ENCODE data around the gene SLC22A23.

SLC22A23 gene

DNA sequence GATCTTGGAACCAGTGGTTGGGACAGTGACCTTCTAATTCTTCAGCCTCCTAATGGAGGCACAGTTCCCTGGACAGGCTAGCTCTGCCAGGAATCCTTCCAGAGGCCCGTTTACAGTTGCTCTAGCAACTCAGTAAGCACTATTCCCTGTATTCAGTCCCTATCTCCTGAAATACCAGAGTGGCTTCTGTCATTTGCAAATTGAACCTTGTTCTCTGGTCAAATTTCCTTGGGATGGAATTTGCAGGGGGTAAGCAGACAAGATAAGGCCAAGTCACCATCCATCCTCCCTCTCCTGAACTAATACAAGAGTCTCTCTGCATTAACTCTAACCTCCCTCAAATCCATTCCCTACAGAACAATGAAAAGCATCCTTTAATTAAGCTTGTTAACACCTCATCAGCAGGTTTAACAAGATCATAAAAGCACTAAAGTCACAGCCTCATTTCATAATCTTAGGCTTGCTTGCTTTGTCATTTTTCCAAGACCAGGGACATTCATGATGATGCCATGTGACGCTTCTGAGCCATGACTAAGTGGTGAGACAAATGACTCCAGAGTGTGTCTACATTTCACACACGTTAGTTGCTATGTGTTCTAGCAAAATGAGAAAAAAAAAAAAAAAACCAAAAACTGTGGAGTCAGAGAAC, 37.1 kb downstream of the SLC22A23 start:
- DNase-seq, result no peak

- DNase-seq, result no peak
Measured at GRCh38 chr6:3418496-3419060, 38.3 kb downstream of the SLC22A23 start.

GRCh38 chr6:3417473-3417872, 39.4 kb downstream of the SLC22A23 start:
- DNase-seq, result no peak

DNA sequence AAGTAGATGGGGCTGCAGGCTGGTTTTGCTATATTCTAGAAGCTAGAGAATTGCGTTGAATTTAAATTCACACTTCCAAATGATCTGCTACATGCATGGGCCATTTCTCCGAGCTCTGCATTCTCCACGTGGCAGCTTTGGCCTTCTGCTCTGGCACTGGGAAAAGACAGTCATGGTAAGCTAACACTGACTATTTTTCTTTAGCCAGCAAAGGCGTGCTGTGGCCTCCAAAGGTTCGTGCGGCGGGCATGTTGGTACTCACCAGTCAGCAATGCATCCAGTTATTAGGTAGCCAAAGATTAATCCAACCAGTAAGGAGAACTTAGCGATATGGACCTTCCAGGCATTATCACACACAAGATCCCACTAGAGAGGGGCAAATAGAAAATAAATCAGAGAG, 41.4 kb downstream of the SLC22A23 start:
- no peak for DNase-seq

DNA sequence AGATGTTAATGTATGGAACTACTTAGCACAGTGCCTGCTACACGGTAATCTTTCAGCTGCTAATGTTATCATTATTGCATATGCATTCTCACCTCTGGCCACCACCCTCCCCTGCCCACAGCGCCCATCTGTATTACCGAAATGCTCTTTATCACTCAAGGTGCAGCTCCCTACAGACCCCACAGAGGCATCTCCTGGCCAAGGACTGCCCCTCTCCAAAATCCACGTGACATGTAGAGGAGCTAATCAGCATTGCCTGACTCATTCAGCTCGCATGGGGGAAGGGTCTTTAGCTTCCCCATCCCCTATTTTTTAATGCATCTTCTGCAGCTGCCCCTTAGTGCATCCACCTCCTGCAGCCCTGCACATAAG, 41.8 kb downstream of the SLC22A23 start:
- DNase-seq, result no peak

DNA sequence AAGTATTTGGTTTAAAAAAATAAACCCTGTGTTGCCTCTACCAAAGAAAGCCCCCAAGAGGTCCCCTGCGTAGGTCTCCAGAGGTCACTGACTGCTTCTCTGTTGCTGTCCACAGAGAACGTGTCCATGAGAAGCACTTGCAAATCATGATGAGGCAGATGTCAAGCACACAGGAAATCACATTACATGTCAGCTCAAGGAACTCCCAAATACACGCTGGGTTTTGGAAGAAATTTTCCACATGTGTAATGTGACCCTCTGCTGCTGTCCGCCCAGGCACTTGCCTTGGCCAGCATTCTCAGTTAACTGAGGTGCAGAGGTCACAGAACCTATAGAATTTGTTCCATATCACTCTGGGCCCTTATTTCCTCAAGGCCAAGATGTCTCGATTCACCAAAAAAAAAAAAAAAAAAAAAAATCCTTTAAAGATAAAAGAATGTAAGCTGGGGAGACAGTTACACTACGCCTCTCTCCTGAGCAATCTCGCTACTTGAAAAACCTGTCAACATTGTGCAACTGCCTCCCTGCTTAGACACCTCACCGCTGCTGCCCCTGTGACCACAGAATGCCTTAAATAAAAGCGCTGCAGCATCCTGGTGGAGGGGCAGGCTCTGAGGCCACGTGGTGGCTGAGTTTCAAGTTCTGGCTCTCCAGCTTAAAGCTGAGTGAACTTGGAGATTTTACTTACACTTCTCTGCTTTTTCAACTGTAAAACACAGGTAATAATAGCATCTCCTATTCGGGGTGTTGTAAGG, 42.3 kb downstream of the SLC22A23 start:
- DNase-seq, result no peak

DNA sequence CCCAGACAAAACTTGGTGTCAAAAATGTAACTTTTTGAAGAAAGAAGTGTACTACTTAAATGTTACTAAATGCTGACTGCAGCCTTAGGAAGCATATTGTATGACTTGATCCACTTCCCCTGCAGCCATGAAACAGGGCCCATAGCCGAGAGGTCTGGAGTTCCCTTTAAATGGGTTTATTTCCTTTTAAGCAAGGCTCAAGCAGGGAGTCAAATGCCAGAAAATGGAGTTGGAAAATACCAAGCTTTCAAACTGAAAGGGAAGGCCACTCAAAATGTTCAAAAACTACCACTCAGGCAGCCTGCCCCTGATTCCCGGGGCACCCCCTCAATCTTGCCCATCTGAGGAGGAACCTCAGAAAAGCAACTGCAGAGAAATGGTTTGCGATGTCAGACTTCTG, 43.3 kb downstream of the SLC22A23 start:
- no peak for DNase-seq

- DNase-seq, result no peak
Measured at GRCh38 chr6:3412779-3413500, 43.9 kb downstream of the SLC22A23 start.

DNA sequence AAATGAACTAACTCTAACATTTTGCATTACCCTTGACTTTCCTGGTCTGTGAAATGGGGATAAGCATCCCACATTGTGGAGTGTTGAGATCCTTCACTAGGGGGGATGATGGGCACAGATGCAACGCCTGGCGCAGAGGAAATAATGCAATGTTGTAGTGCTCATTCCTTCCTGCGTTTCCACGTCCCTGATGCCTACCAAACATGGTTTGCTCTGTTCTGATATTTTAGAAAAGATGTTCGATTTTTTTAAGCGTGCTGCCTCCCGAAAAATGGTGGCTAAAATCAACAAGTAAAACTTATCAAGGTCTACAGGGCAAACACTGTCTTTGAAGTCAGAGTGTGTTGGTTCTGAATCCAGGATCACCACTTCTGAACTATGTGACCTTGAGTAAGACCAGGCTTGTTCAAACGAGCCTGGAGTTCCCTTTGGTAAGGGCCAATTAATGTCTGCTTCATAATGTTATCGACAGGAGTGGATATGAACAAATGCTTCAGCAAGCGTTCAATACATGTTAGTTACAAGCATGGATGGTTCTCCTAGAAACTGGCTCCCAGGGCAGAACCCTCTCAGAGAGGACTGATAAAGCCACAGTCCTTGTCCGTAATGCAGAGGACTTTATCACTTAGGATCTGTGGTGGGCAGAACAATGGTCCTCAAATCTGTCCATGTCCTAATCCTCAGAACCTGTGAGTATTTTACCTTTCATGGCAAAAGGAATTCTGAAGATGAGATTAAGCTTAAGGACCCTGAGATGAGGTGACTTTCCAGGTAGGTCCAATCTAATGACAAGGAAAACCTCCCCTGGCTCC, 44.7 kb downstream of the SLC22A23 start:
- DNase-seq, result no peak

DNA sequence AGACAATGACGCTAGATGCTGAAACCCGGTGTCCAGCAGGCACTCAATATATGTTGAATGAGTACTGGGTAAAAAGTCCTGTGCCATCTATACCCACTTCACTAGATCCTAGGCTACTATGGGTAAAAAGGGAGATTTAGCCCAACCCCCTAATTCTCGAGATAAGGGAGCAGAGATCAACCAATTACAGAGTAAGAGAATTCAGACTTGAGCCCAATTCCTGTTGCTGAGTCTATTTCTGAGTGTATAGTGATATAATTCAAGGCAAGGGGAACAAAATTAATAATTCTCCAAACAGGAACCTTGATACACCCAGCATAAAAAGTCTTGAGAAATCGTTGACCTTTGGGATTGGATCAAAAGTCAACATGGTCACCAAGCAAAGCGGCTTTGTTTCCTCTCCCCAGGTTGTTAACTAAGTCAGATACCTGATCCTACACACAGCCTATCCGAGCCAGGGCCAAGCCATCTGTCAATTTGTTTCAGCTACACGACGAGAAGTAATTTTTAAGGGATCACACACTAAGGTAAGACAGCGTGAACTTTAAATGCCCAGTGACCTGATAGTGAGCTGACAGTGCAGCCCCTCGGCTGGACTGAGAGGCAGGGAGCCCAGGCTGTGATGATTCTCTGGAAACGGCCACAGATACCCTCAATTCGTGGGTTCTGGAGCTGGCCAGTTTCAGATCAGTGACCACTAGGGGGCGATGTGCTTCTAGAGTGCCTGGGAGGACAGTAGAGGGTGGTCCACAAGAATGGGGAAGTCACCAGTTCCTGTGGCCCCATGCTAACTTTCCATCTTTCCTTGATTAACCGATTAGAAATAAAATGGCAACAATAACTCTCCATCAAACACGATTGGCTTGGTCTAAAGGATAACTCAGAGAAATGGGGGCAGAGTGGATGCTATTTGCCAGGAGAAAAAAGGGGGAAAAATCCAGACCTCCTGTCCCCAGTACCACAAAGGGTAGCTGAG, 46.2 kb downstream of the SLC22A23 start:
- no peak for DNase-seq

DNA sequence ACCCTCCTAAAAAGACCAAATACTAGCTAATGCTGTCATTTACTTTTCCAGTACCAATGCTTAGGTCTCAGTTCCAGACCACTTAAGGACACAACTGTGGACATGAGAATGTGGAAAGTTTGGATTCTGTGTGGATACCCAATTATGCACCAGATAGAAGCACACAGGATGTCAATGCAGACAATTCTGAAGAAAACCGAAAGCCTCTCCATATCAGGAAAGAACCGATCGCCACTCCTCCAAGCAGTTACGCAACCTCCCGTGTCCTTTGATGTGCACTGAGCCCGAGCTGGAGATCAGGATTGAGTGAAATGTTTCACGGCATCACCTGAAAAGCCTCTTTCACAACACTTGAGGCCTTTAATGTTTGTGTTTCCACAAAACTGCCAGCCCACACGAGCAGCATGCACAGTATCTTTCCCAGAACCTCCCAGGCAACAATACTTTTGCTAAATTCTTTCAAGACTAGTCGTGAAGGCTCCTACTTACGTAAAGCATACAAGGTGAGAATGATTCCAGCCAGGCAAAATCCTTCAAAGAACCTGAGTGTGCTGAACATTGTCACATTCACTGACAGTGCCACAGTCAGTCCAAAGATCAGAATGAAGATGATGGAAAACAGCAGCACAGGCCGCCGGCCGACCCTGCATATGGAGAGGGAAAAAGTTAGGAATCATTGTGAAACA, 47.0 kb downstream of the SLC22A23 start:
- no peak for DNase-seq

DNA sequence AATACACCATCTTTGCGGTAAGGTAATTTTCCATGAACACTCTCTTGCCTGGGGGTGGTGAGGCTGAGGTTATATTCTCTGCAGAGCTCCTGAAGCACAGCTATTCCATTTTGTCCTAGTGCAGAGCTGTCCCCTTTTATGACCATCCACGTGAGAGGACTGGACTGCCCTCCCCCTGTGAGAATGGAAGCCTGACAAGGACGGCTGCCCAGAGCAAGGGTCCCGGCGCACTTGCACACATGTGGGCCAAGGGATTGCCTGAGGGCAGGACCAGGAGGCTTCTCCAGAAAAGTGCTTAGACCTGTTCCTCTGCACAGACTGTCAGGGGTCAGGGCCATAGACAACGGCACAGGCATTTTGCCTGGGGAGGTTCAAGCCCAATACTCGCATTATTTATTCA, 48.2 kb downstream of the SLC22A23 start:
- no peak for DNase-seq

DNA sequence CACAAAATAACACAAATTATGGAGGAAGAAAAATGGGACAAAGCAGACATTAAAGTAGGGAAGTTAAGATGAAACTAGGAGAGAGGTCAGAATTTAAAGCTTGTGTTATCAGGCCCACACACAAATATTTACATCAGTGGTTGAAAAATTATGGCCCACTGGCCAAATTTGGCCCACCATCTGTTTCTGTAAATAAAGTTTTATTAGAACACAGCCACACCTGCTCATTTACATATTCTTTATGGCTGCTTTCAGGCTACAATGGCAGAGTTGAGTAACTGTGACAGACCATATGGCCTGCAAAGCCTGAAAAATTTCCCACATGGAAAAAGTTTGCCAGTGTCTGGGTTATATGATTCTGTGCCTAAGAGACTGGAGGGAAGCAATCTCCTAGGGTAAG, 49.0 kb downstream of the SLC22A23 start:
- no peak for DNase-seq

DNA sequence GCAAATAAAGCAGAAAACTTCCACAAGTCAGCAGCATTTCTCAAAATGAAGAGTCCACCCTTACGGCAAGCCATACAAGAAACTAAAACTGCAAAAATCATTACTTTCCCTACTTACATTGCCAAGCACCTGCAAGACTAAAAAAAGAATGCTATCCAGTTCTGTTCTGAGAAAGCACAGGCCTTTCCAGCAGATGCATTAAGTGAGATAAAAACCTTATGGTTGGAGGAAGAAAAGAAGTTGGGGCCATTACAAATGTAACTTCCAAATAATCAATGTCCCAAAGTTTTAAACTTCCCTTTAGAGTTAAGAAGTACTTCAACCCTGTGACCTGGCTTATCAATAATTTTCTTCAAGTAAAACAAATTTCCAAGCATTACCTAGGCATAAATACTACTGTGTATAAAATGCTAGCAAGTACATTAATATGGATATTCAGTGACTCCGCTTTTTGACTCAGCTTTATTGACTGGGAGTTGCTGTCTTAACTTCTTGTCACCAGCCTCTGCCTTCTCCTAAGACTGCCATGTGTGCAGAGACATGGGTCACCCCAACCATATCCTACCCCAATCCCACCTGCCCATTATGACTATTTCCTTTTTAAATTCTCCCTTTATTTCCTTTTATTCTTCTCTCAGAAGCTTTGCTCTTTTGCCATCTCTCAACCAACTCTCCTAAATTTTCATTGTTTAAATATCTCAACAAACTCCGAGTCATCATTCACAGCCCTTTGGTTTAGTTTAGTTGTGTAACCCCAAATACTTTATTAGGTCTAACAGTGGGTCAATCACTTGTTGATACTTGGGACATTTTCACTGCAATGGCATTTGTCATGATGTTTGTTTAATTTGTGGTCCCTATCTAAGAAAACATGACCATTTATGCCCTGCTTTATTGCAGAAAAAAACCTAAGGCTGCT, 49.7 kb downstream of the SLC22A23 start:
- no peak for DNase-seq

- DNase-seq, result peak; percentile 51
Measured at GRCh38 chr6:3406362-3406821, 50.5 kb downstream of the SLC22A23 start.

- no peak for DNase-seq
Measured at GRCh38 chr6:3405679-3406078, 51.2 kb downstream of the SLC22A23 start.

GRCh38 chr6:3405182-3405518, 51.7 kb downstream of the SLC22A23 start:
- DNase-seq, result no peak

GRCh38 chr6:3403238-3404173, 53.3 kb downstream of the SLC22A23 start:
- no peak for DNase-seq

Measured in left hindlimb (tissue), 1 donor.